A673 (cell line): ENCODE measurements around the gene DES.

Experiments used
- EZH2 ChIP-seq: fragments of 200-600 bp; sonication (generic); IDR thresholded peaks from 2 replicates; pipeline ENCODE4 v1.6.1; 2017; ENCODE audit warnings: borderline replicate concordance, low read depth, mild to moderate bottlenecking, mixed read lengths, antibody characterized with exemption, low read length; ENCODE audit not compliant: poor library complexity, severe bottlenecking
- TF ChIP-seq, protein P1 (sequence below): fragments of 300-800, 200-600 bp; sonication (generic); conservative IDR thresholded peaks from 2 replicates; pipeline ENCODE4 v1.5.1; 2017; ENCODE audit warnings: low read depth, mild to moderate bottlenecking, antibody characterized with exemption, low read length, moderate library complexity, mixed read lengths

DNA sequence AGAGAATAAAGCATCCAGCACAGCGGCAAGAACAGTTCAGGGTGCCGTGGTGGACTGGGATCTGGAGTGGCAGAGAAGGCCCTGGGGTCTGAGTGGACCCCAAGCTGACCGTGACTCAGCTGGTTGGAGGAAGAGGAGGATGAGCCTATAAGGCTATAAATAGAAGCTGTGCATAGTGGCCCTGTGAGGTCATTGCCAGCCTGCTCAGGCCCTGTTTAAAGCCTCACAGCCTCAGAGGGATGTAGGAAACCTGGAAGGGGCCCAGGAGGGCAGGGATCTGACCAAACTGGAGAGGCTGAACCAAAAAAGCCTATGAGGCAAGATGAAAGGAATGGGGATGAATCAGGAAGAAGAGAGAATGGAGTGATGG, 11.3 kb upstream of the DES start:
- TF ChIP-seq, protein P1, sequence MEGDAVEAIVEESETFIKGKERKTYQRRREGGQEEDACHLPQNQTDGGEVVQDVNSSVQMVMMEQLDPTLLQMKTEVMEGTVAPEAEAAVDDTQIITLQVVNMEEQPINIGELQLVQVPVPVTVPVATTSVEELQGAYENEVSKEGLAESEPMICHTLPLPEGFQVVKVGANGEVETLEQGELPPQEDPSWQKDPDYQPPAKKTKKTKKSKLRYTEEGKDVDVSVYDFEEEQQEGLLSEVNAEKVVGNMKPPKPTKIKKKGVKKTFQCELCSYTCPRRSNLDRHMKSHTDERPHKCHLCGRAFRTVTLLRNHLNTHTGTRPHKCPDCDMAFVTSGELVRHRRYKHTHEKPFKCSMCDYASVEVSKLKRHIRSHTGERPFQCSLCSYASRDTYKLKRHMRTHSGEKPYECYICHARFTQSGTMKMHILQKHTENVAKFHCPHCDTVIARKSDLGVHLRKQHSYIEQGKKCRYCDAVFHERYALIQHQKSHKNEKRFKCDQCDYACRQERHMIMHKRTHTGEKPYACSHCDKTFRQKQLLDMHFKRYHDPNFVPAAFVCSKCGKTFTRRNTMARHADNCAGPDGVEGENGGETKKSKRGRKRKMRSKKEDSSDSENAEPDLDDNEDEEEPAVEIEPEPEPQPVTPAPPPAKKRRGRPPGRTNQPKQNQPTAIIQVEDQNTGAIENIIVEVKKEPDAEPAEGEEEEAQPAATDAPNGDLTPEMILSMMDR = no peak
- no peak for TF ChIP-seq EZH2
